B cell (primary cell): ENCODE measurements around the gene CCDC171.

Experiments used
- CTCF ChIP-seq: fragments of 200-600 bp; IDR thresholded peaks from one replicate; pipeline ENCODE4 v1.8.0; 2022; ENCODE audit warnings: antibody characterized with exemption, mild to moderate bottlenecking
- EZH2 ChIP-seq: IDR thresholded peaks from 2 replicates; pipeline ENCODE4 v1.6.1; 2012; ENCODE audit warnings: borderline replicate concordance, low read depth, mild to moderate bottlenecking, moderate library complexity, low read length; ENCODE audit not compliant: insufficient read depth, poor library complexity, severe bottlenecking

GRCh38 chr9:15901572-15901971, 348.7 kb downstream of the CCDC171 start:
- no peak for TF ChIP-seq CTCF
- no peak for TF ChIP-seq EZH2
